GM12878 (cell line): ENCODE measurements around the gene SMCO4. TPM values are rescaled to one million over a fixed set of nuclear protein-coding genes. Genes with fewer than 3 reads are reported as not detected.

Experiments used
- ATAC-seq: fragments of 200-7000 bp; cut with Tn5 transposase; 3 replicates; pipeline ENCODE4 v1.9.1; 2020; ENCODE audit warnings: mild to moderate bottlenecking, moderate library complexity
- BruUV-seq: library from RNA; stranded (reverse); fragments of 400-500 nt; replicated peaks from 2 replicates; lab custom pipeline; 2021; lab: Mats Ljungman, UMichigan
- CTCF ChIA-PET: fragments of 300-600 bp; sonication (Branson Sonifier 250); formaldehyde crosslinking; extraction: SDS; loops from one replicate; lab custom pipeline; 2021; ENCODE audit warnings: inconsistent platforms; lab: Yijun Ruan, JAX
- POLR2A ChIA-PET: fragments of 350-600 bp; formaldehyde crosslinking; extraction: SDS; loops from one replicate; lab custom pipeline; 2021; ENCODE audit warnings: inconsistent platforms; lab: Charles Lee
- RAD21 ChIA-PET: fragments of 300-600 bp; sonication (Branson Sonifier 250); formaldehyde crosslinking; loops from one replicate; lab custom pipeline; 2023; ENCODE audit warnings: antibody characterized with exemption; ENCODE audit not compliant: unreplicated experiment; lab: Charles Lee
- SMC1A ChIA-PET: fragments of 300-600 bp; sonication (Branson Sonifier 250); formaldehyde crosslinking; loops from one replicate; lab custom pipeline; 2023; ENCODE audit not compliant: unreplicated experiment, uncharacterized antibody; lab: Charles Lee
- DNase-seq: peaks from one replicate; pipeline ENCODE4 v3.0.0-alpha.2; 2011; ENCODE audit warnings: low read depth, low spot score
- FAIRE-seq: peaks from 3 replicates; lab custom pipeline; 2011; peaks lifted over from hg19 to GRCh38; lab: Jason Lieb, UNC
- H2AFZ ChIP-seq: 2 replicates; pipeline ENCODE4 v1.6.0; 2011; ENCODE audit warnings: low read depth, low read length, control low read depth; ENCODE audit not compliant: control insufficient read depth
- H3K27ac ChIP-seq: 2 replicates; pipeline ENCODE4 v1.5.1; 2011; ENCODE audit warnings: control low read depth; ENCODE audit not compliant: control insufficient read depth, insufficient read depth
- H3K27me3 ChIP-seq, 2 experiments: replicated peaks in 1 of 2; 2 replicates each; pipeline versions ENCODE4 v1.6.0 to v1.6.1; 2011; ENCODE audit warnings: low read length in 1 of 2; ENCODE audit not compliant: control insufficient read depth in 2 of 2, insufficient read depth in 2 of 2
- H3K36me3 ChIP-seq, 2 experiments: 2 replicates each; pipeline ENCODE4 v1.5.1; 2011; ENCODE audit warnings: low read length in 1 of 2; ENCODE audit not compliant: control insufficient read depth in 2 of 2, insufficient read depth in 2 of 2
- H3K4me1 ChIP-seq: 2 replicates; pipeline ENCODE4 v1.6.1; 2011; ENCODE audit warnings: mild to moderate bottlenecking, low read length, moderate library complexity, mixed read lengths; ENCODE audit not compliant: control insufficient read depth, insufficient read depth
- H3K4me2 ChIP-seq: 2 replicates; pipeline ENCODE4 v1.6.0; 2011; ENCODE audit warnings: control low read depth; ENCODE audit not compliant: control insufficient read depth, insufficient read depth
- H3K4me3 ChIP-seq: fragments of 200-600 bp; sonication (generic); 2 replicates; pipeline ENCODE4 v1.5.1; 2016
- H3K79me2 ChIP-seq: 2 replicates; pipeline ENCODE4 v1.6.0; 2011; ENCODE audit warnings: low read length; ENCODE audit not compliant: control insufficient read depth, insufficient read depth
- H3K9ac ChIP-seq: 2 replicates; pipeline ENCODE4 v1.8.0; 2011; ENCODE audit warnings: low read length, control low read depth, mixed read lengths; ENCODE audit not compliant: control insufficient read depth, insufficient read depth
- H3K9me3 ChIP-seq: replicated peaks from 3 replicates; pipeline ENCODE4 v1.5.1; 2011; ENCODE audit warnings: mild to moderate bottlenecking, low read length; ENCODE audit not compliant: control insufficient read depth, insufficient read depth
- H4K20me1 ChIP-seq: 2 replicates; pipeline ENCODE4 v1.6.0; 2011; ENCODE audit not compliant: control insufficient read depth, insufficient read depth
- BRCA1 ChIP-seq: IDR thresholded peaks from 2 replicates; pipeline ENCODE4 v1.6.1; 2011; ENCODE audit warnings: low read depth, low read length, improper control_type of control experiment
- CBX3 ChIP-seq: fragments of 200-600 bp; sonication (generic); IDR thresholded peaks from 2 replicates; pipeline ENCODE4 v1.6.1; 2016; ENCODE audit warnings: low read depth, borderline replicate concordance
- CBX5 ChIP-seq: sonication (generic); IDR thresholded peaks from 2 replicates; pipeline ENCODE4 v1.6.1; 2016; ENCODE audit warnings: low read depth, moderate library complexity, mild to moderate bottlenecking, inconsistent platforms
- CHD2 ChIP-seq: IDR thresholded peaks from 2 replicates; pipeline ENCODE4 v1.6.1; 2011; ENCODE audit warnings: low read depth, low read length, improper control_type of control experiment, borderline replicate concordance
- EP300 ChIP-seq, 2 experiments: fragments of 150-350 bp in 1 of 2; IDR thresholded peaks; 2 replicates each; pipeline ENCODE4 v1.6.1; 2011 to 2012; ENCODE audit warnings: low read depth in 2 of 2, low read length in 2 of 2, borderline replicate concordance in 1 of 2, improper control_type of control experiment in 1 of 2, inconsistent platforms in 1 of 2; ENCODE audit not compliant: control insufficient read depth in 1 of 2
- JUNB ChIP-seq: IDR thresholded peaks from 2 replicates; pipeline ENCODE4 v1.6.1; 2016; ENCODE audit warnings: antibody characterized with exemption, mild to moderate bottlenecking
- JUND ChIP-seq: IDR thresholded peaks from 2 replicates; pipeline ENCODE4 v1.6.1; 2012; ENCODE audit warnings: low read depth, mild to moderate bottlenecking, low read length, improper control_type of control experiment, moderate library complexity
- NFIC ChIP-seq: IDR thresholded peaks from 2 replicates; pipeline ENCODE4 v1.6.1; 2012; ENCODE audit warnings: low read depth, mild to moderate bottlenecking, inconsistent platforms, low read length, moderate library complexity
- NR2C1 ChIP-seq: fragments of 450-650 bp; IDR thresholded peaks from 2 replicates; pipeline ENCODE4 v1.6.1; 2017; ENCODE audit warnings: antibody characterized with exemption, mild to moderate bottlenecking, moderate library complexity
- NRF1 ChIP-seq: conservative IDR thresholded peaks from 2 replicates; pipeline ENCODE4 v1.6.1; 2011; ENCODE audit warnings: mild to moderate bottlenecking, low read depth, low read length, improper control_type of control experiment
- YY1 ChIP-seq: IDR thresholded peaks from 2 replicates; pipeline ENCODE4 v1.6.1; 2011; ENCODE audit warnings: low read depth, mild to moderate bottlenecking, low read length
- ZNF274 ChIP-seq: IDR thresholded peaks from one replicate; pipeline ENCODE4 v1.8.0; 2011; ENCODE audit not compliant: insufficient read length, insufficient read depth
- WGBS: methylation state at CpG from one replicate; pipeline ENCODE4 v1.1.6; 2016; ENCODE audit warnings: low lambda C conversion rate; ENCODE audit not compliant: insufficient replicate concordance, insufficient coverage; ENCODE audit errors: missing lambda C conversion rate; 5-methylcytosine and 5-hydroxymethylcytosine counted together
- in situ Hi-C: fragments of 300-500 bp; cut with MboI; formaldehyde crosslinking; loops from 9 replicates; pipeline ENCODE4 v1.14.3; 2018; ENCODE audit warnings: mixed read lengths
- intact Hi-C: fragments of 100-400 bp; cut with micrococcal nuclease; formaldehyde crosslinking; loops from one replicate; pipeline ENCODE4 v1.14.2; 2022; ENCODE audit not compliant: unreplicated experiment
- polyA plus RNA-seq, 11 experiments: library from polyadenylated mRNA; depleted of rRNA in 4 of 11; unstranded in 6 of 11; stranded (reverse) in 5 of 11; fragments of >200 nt; fragmentation: Nextera tagmentation in 4 of 11; fragmentation: Illumina TruSeq in 1 of 11; extraction: Ambion mirVana in 4 of 11; extraction: Trizol in 1 of 11; gene quantifications; 1 replicate in 1 of 11; 2 replicates in 10 of 11; pipeline versions ENCODE4 v1.2.1 to v1.2.3, GENCODE V29; 2011 to 2016; ENCODE audit warnings: inconsistent platforms in 2 of 11, missing spikeins in 2 of 11, low read depth in 1 of 11
- total RNA-seq, 4 experiments: library from RNA; depleted of rRNA in 3 of 4; stranded (reverse); fragments of >200 nt in 3 of 4; fragmentation: Illumina TruSeq in 1 of 4; extraction: Trizol in 1 of 4; gene quantifications; 2 replicates each; pipeline versions ENCODE4 v1.2.1 to v1.2.3, GENCODE V29; 2013 to 2021
- TF ChIP-seq, protein P1 (sequence below): IDR thresholded peaks from 2 replicates; pipeline ENCODE4 v1.6.1; 2011; ENCODE audit warnings: low read depth, mild to moderate bottlenecking, low read length, moderate library complexity, borderline replicate concordance; ENCODE audit errors: extremely low read depth
- TF ChIP-seq, protein P2 (sequence below): fragments of 450-650 bp; IDR thresholded peaks from 2 replicates; pipeline ENCODE4 v1.6.1; 2017; ENCODE audit warnings: borderline replicate concordance
- TF ChIP-seq, protein P3 (sequence below): IDR thresholded peaks from 2 replicates; pipeline ENCODE4 v1.6.1; 2012; ENCODE audit warnings: low read depth, low read length, improper control_type of control experiment

Gene SMCO4
- total and polyA plus RNA-seq, 10 of the 15 experiments (the other 5 are each of a cell fraction or from before 2014, with no cell fraction given), result 3.6 to 59.9 (median 27.9) TPM

DNA sequence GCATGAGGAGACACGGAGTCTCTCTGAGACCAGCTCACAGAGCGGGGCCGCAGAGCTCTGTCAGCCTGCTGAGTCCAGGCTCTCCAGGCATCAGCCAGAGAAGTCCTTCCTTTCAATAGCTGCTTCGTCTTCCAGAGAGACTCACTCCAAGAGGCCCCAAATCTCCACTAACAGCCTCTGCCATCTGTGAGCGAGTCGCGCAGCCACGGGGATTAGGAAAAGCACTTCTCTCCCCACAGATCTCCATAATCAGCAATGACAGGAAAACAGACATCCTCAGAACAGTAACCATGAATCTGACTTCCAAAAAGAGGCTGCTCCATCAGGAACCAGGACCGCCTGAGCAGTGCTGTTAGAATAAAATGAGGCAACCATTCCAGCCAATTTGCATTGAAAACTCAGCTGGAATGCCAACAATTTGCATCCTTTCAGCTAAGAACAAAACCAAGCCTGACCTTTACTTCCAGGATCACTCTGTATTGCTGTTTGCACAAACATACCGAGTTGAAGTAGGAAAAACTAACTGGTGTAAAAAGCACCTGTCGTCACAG lies 65.4 kb downstream of the SMCO4 start:
- H2AFZ ChIP-seq, result no peak overlapping the region
- SMC1A ChIA-PET, result interaction anchor here (0.6 to 1.3 kb wide), 2 partner anchors 9 to 76 kb away, joined by 3 to 4 read pairs; no protein-coding TSS in a partner anchor
- no TSS peak for BruUV-seq
- no peaks in the 10 kb centered on the region for H4K20me1 ChIP-seq
- intact Hi-C loops, result no loop called here
- no peaks in the 10 kb centered on the region for H3K27me3 ChIP-seq
- H3K4me1 ChIP-seq, result no peaks in the 10 kb centered on the region
- DNase-seq, result no peak
- no peak overlapping the region for H3K27ac ChIP-seq
- in situ Hi-C loops, result no loop called here
- TF ChIP-seq CBX5 (no peak), CHD2 (no peak), CBX3 (no peak), BRCA1 (no peak), ZNF274 (no peak), NRF1 (no peak), JUNB (no peak), JUND (no peak), YY1 (no peak), NR2C1 (no peak), NFIC (no peak), EP300 (IDR thresholded peaks at IDR 0.05; ENCODE audit: borderline replicate concordance in 1 of 2, control insufficient read depth in 1 of 2, low read depth in 2 of 2, low read length in 2 of 2) (no peak)
- TF ChIP-seq, protein P1, sequence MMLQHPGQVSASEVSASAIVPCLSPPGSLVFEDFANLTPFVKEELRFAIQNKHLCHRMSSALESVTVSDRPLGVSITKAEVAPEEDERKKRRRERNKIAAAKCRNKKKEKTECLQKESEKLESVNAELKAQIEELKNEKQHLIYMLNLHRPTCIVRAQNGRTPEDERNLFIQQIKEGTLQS, result no peak
- TF ChIP-seq, protein P2, sequence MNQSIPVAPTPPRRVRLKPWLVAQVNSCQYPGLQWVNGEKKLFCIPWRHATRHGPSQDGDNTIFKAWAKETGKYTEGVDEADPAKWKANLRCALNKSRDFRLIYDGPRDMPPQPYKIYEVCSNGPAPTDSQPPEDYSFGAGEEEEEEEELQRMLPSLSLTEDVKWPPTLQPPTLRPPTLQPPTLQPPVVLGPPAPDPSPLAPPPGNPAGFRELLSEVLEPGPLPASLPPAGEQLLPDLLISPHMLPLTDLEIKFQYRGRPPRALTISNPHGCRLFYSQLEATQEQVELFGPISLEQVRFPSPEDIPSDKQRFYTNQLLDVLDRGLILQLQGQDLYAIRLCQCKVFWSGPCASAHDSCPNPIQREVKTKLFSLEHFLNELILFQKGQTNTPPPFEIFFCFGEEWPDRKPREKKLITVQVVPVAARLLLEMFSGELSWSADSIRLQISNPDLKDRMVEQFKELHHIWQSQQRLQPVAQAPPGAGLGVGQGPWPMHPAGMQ, result no peak
- TF ChIP-seq, protein P3, sequence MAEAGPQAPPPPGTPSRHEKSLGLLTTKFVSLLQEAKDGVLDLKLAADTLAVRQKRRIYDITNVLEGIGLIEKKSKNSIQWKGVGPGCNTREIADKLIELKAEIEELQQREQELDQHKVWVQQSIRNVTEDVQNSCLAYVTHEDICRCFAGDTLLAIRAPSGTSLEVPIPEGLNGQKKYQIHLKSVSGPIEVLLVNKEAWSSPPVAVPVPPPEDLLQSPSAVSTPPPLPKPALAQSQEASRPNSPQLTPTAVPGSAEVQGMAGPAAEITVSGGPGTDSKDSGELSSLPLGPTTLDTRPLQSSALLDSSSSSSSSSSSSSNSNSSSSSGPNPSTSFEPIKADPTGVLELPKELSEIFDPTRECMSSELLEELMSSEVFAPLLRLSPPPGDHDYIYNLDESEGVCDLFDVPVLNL, result no peak
- TF ChIP-seq, all 136 proteins: peak for 0
- CTCF ChIA-PET, result interaction anchor here (0.5 kb wide), 1 partner anchor 204 kb away, joined by 3 read pairs; no protein-coding TSS in a partner anchor
- RAD21 ChIA-PET, result no interaction called here
- Histone ChIP-seq H3K79me2 (no peaks in the 10 kb centered on the region), H3K36me3 (peaks cover 0 to 6% of the 10 kb centered on the region in 2 experiments; a peak in 2 of 4 replicates), H3K9me3 (no peaks in the 10 kb centered on the region), H3K4me2 (no peak overlapping the region), H3K9ac (no peak overlapping the region), H3K4me3 (no peak overlapping the region)
- 86% methylated on average over 11 of the region's 11 CpGs for WGBS
- ATAC-seq, result no peak
- no peak for FAIRE-seq
- POLR2A ChIA-PET, result no interaction called here
